NCI-H2196 treated with DMSO at 0.1 percent for 48 hours (cell line): ENCODE data around the gene DIAPH3.
A peak's percentile ranks its signal among the peaks of the same experiment; 100 is the strongest.
"Not testable (repeated sequence)": the region's sequence is repeated elsewhere in the genome, so short reads cannot be mapped to it uniquely, and the experiment has no call there.

ENCODE experiments used
- DNase-seq: peaks from one replicate; lab custom pipeline; 2025; ENCODE audit not compliant: unreplicated experiment; lab: John Stamatoyannopoulos, UW

Gene DIAPH3, protein sequence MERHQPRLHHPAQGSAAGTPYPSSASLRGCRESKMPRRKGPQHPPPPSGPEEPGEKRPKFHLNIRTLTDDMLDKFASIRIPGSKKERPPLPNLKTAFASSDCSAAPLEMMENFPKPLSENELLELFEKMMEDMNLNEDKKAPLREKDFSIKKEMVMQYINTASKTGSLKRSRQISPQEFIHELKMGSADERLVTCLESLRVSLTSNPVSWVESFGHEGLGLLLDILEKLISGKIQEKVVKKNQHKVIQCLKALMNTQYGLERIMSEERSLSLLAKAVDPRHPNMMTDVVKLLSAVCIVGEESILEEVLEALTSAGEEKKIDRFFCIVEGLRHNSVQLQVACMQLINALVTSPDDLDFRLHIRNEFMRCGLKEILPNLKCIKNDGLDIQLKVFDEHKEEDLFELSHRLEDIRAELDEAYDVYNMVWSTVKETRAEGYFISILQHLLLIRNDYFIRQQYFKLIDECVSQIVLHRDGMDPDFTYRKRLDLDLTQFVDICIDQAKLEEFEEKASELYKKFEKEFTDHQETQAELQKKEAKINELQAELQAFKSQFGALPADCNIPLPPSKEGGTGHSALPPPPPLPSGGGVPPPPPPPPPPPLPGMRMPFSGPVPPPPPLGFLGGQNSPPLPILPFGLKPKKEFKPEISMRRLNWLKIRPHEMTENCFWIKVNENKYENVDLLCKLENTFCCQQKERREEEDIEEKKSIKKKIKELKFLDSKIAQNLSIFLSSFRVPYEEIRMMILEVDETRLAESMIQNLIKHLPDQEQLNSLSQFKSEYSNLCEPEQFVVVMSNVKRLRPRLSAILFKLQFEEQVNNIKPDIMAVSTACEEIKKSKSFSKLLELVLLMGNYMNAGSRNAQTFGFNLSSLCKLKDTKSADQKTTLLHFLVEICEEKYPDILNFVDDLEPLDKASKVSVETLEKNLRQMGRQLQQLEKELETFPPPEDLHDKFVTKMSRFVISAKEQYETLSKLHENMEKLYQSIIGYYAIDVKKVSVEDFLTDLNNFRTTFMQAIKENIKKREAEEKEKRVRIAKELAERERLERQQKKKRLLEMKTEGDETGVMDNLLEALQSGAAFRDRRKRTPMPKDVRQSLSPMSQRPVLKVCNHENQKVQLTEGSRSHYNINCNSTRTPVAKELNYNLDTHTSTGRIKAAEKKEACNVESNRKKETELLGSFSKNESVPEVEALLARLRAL

DNA sequence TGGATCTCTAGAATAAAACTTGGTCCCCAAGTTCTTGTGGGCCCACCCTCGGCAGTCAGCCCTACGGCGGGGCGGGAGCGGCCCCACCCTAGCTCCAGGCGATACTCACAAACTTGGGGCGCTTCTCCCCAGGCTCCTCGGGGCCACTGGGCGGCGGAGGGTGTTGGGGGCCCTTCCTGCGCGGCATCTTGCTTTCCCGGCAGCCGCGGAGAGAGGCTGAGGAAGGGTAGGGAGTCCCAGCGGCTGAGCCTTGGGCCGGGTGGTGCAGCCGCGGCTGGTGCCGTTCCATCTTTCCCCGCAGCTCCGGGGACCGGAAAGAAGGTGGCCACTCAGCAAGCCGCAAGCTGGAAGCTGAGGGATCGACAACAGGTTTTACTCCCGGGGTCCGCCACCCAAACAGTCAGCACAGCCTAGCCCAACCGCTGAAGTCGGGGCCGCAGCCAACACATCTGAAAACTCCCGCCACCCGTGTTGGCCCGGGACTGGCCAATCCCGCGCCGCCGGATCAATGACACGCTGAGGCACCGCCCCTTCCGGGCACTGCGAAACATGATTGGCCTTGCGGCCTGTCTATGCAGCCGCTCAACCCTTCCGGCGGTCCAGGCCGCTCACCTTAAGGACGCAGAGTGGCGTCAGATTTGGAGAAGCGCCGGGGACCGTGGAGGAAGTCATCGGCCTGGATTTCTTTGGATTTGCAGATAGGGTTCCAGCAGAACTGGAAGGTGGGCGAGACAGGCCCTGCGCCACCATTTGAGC is at the start of gene DIAPH3:
Gene DIAPH3, minus strand, starts transcription at position 451 of the 756 bp plus-strand sequence. Its CDS starts 162 bp downstream, at position 289.
- peak; percentile 43 for DNase-seq

DNA sequence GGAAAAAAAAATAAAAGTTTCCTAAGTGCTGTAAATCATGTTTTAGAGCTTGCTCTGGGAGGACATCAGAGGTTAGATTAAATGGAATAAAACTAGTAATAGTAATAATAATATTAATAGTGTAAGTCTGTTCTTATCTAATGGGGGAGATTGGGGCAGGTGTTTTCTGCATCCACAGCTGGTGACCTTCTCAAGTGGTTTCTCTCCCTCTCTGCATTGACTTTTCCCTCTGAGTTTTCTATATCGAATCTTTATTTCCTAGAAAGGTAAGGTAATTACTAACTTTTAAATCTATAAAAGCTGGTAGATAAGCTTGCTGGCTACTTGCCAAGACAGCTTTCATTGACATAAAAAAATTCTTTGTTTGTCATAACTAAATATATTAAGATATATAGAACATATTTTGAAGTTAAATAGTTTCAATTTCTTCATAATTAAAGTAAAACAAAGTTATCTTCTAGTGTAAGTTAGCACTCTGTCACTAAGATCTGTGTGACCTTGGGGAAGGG is 49.6 kb upstream of the DIAPH3 start:
- no peak for DNase-seq

- DNase-seq: no peak
Observed at GRCh38 chr13:60211548-60211947, 47.8 kb upstream of the DIAPH3 start.

DNA sequence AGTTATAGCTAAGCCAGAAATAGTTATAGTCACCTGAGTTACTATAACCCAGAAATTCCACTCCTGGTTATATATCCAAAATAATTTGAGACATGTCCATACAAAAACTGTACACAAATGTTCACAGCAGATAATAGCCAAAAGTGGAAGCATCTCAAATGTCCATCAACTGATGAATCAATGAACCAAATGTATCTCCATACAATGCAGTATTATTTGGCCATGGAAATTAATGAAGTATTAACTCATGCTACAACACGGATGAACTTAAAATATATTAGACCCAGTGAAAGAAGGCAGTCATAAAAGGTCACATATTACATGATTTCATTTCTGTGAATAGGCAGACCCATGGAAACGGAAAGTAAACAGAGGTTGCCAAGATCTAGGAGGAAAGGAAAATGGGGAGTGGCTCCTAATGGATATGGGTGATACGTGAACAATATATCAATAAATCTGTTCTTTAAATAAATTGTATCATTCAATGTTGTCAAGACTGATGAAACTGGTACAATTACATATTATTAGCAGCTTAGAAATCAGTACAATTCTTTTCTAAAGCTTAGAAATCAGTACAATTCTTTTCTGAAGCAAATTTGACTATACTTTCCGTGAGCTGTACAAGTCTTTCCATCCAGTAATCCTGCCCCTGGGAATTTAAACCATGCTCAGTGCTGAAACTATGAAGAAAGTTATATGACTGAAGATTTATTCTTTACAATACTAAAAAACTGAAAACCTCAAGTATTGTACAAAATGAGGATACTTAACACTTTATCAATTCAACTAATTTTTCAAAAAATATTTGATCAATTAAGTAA is 47.0 kb upstream of the DIAPH3 start:
- DNase-seq: no peak

DNA sequence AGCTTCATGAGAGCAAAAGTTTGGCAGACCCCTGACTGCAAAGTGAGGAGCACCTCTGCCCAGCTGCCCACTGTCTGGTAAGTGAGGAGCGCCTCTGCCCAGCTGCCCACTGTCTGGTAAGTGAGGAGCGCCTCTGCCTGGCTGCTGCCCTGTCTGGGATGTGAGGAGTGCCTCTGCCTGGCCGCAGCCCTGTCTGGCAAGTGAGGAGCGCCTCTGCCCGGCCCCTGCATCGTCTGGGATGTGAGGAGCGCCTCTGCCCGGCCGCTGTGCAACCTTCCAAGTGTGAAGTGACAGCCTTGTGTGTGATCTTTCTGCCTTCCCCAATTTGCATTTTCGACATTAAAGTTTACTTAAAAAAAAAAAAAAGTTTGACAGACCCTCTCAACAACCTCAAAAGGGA is 41.8 kb upstream of the DIAPH3 start:
- not testable (repeated sequence) for DNase-seq

GRCh38 chr13:60201286-60201685 is 37.6 kb upstream of the DIAPH3 start:
- DNase-seq: no peak

GRCh38 chr13:60195893-60196292 is 32.2 kb upstream of the DIAPH3 start:
- DNase-seq: not testable (repeated sequence)

- DNase-seq: no peak
Observed at GRCh38 chr13:60182907-60183306, 19.2 kb upstream of the DIAPH3 start.

DNA sequence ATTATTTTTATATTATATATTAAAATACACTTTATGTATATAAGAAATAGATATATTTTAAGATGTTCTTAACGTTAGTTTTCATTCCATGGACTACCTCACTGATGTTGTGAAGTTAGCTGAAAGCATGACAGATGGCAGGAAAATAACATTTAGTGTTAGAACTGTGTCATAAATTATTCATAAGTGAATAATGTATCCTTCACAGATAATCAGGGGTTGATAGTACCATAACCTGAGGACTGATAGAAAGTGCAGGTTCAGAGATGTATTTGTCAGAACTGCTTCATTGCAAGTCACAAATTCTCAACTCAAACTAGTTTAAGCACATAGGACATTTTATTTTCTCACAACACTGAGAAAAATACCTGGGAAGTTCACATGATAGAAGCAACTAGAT is 14.6 kb upstream of the DIAPH3 start:
- no peak for DNase-seq

DNA sequence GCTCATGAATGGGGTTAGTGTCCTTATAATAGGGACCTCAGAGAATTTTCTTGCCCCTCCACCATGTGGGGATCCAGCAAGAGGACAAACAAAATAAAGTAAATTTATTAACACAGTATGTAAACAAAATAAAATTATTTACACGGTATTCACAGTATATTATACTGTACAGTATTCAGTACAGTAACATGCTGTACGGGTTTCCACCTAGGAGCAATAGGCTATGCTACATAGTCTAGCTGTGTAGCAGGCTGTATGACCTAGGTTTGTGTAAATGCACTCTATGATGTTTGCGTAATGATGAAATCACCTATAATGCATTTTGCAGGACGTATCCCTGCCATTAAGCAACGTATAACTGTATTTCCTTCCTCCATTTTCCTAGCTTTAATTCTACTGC is 11.8 kb upstream of the DIAPH3 start:
- no peak for DNase-seq

GRCh38 chr13:60174113-60174512 is 10.4 kb upstream of the DIAPH3 start:
- no peak for DNase-seq

DNA sequence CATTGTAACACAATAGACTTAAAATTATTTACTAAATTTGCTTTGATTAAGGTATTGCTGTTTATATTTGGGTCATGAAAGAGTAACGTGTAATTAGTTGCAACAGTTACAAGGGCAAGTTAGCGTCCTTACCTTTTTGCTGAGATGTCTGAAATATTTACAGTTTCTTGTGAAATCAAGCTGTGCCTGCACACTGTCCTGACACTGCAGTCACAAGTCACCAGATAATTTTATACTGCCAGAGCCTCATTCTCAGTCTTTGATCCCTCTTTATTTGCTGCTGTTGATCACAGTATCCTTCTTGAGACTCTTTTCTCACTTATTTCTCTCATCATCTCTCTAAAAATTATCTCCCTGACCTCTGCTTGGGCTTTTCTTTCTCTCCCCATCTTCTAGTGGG is 8.4 kb upstream of the DIAPH3 start:
- DNase-seq: no peak

DNA sequence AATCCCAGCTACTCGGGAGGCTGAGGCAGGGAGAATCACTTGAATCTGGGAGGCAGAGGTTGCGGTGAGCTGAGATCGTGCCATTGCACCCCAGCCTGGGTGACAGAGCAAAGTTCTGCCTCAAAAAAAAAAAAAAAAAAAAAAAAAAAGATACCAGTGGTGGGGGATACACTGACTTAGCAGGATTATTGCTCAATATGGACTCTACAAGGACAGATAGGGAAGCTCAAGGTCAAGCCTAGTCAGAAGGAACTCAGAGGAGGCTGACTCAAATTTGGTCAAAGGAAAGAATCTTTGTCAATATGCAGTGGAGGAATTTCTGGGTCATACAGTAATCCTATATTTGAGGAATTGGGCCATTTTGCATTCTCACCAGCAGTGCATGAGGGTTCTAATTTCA is 6.7 kb upstream of the DIAPH3 start:
- DNase-seq: no peak

DNA sequence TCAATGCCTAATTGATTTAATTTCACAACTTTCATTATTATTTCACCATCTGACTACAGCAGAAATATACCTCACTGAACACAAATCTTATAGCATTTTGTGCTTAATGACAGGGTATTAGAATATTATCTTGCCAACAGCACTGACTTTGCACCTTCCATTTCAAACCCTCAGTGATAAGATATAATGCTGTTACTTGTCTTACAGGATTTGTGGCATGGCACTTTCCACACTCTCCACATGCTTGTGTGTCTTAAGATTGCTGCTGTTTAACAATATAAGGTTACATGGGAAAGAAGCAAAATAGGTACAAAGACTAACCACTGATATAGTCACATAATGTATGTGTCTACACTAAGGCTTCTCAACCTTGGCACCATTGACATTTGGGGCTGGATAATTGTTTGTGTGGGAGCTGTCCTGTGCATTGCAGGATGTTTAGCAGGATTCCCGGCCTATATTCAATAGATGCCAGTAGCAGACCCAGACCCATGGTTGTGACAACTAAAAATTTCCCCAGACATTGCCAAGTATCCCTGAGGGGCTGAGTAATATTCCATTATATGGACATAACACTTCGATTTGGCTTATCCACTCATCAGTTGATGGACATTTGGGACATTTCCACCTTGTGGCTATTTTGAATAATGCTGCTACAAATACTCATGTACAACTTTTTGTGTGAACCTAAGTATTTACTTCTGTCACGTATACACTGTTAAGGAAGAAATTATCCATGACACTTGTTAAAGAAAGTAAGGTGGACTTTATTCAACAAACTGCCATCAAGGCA is 5.7 kb upstream of the DIAPH3 start:
- DNase-seq: no peak

DNA sequence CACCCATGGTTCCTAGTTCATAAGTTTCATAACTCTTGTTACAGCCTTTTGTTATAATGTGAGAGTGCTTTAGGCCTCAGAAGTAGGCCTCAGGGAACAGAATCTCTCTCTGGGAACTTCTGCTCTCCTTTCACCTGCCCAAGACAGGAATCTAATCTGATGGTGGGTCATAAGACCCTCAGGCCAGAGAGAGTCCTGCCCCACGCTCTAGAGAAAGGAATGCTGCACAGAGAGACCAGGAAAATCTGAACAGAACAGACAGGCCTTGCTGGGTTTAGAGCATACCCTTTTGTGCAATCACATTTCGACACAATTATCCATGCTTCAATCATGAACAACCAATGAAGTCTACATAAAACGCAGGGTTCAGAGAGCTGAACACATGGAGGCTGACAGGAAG is 3.4 kb upstream of the DIAPH3 start:
- DNase-seq: no peak

- no peak for DNase-seq
Observed at GRCh38 chr13:60165391-60166099, 1.8 kb upstream of the DIAPH3 start.

- DNase-seq: no peak
Observed at GRCh38 chr13:60164234-60164889, 634 bp upstream of the DIAPH3 start.

GRCh38 chr13:60162096-60162495 is 1.6 kb downstream of the DIAPH3 start:
- no peak for DNase-seq
